Spleen (tissue), 11 donors: Measurements from ENCODE around the gene TM4SF18. TPM values are rescaled to one million over a fixed set of nuclear protein-coding genes. Genes with fewer than 3 reads are reported as not detected.

Experiments used
- DNase-seq: peaks from one replicate; pipeline ENCODE4 v3.0.0-alpha.2; 2020
- H3K27ac ChIP-seq, 8 donors: fragments of 200-600 bp; sonication (generic) in 7 of 8; 1 replicate in 4 of 8; 2 replicates in 4 of 8; pipeline versions ENCODE4 v1.5.0 to v1.8.0; 2016 to 2021; ENCODE audit warnings: inconsistent platforms in 4 of 8, mild to moderate bottlenecking in 4 of 8, moderate library complexity in 1 of 8
- H3K27me3 ChIP-seq, 7 donors: fragments of 200-600 bp; sonication (generic) in 6 of 7; replicated peaks in 1 of 7; 1 replicate in 4 of 7; 2 replicates in 3 of 7; pipeline versions ENCODE4 v1.5.0 to v1.8.0; 2016 to 2021; ENCODE audit warnings: inconsistent platforms in 3 of 7, mild to moderate bottlenecking in 1 of 7
- H3K36me3 ChIP-seq, 6 donors: fragments of 200-600 bp; sonication (generic) in 5 of 6; 1 replicate in 4 of 6; 2 replicates in 2 of 6; pipeline versions ENCODE4 v1.5.0 to v1.8.0; 2016 to 2021; ENCODE audit warnings: inconsistent platforms in 2 of 6
- H3K4me1 ChIP-seq, 6 donors: fragments of 200-600 bp; sonication (generic) in 5 of 6; 1 replicate in 3 of 6; 2 replicates in 3 of 6; pipeline versions ENCODE4 v1.5.0 to v1.8.0; 2016 to 2021; ENCODE audit warnings: inconsistent platforms in 3 of 6
- H3K4me3 ChIP-seq, 8 donors: fragments of 200-600 bp; sonication (generic) in 7 of 8; 1 replicate in 4 of 8; 2 replicates in 4 of 8; pipeline versions ENCODE4 v1.5.0 to v1.8.0; 2016 to 2021; ENCODE audit warnings: inconsistent platforms in 4 of 8, mild to moderate bottlenecking in 4 of 8, moderate library complexity in 2 of 8
- H3K9me3 ChIP-seq, 8 donors: fragments of 200-600 bp; sonication (generic) in 7 of 8; 1 replicate in 4 of 8; 2 replicates in 4 of 8; pipeline versions ENCODE4 v1.5.0 to v1.8.0; 2016 to 2021; ENCODE audit warnings: inconsistent platforms in 4 of 8
- POLR2A ChIP-seq, 3 donors: fragments of 450-650 bp; IDR thresholded peaks; one replicate each; pipeline ENCODE4 v1.5.1; 2017; ENCODE audit warnings: antibody characterized with exemption in 3 of 3, mild to moderate bottlenecking in 1 of 3
- POLR2AphosphoS5 ChIP-seq, 3 donors: sonication (generic); formaldehyde crosslinking; IDR thresholded peaks; one replicate each; pipeline ENCODE4 v1.5.1; 2017; ENCODE audit warnings: antibody characterized with exemption in 3 of 3
- WGBS, 5 donors: extraction: QIAGEN DNeasy Blood & Tissue Kit in 3 of 5; methylation state at CpG; one replicate each; pipeline versions ENCODE4 v1.1.5 to v1.1.7; 2013 to 2018; 5-methylcytosine and 5-hydroxymethylcytosine counted together
- intact Hi-C: fragments of 100-400 bp; cut with DNase I; formaldehyde crosslinking; loops from one replicate; pipeline ENCODE4 v1.15.0; 2023; ENCODE audit warnings: low total_unique reads
- polyA plus RNA-seq, 3 donors: library from polyadenylated mRNA; stranded (reverse); fragments of 200-250 nt; gene quantifications; one replicate each; pipeline ENCODE4 v1.2.1, GENCODE V29; 2013
- total RNA-seq, 7 donors: library from RNA; depleted of rRNA in 3 of 7; stranded (reverse); fragments of >200 nt in 3 of 7; fragmentation: NEBNext Ultra II Directional in 4 of 7; extraction: Animal tissue kit (Norgen Biotek cat#: 25700) in 4 of 7; gene quantifications; one replicate each; pipeline versions ENCODE4 v1.1.0 to v1.2.1, GENCODE V29; 2016 to 2021
- TF ChIP-seq, protein P1 (sequence below), 11 experiments: fragments of 200-600 bp in 7 of 11; fragments of 450-650 bp in 4 of 11; sonication (generic) in 4 of 11; IDR thresholded peaks in 8 of 11; conservative IDR thresholded peaks in 3 of 11; 1 replicate in 7 of 11; 2 replicates in 4 of 11; pipeline versions ENCODE4 v1.4.0 to v1.8.0; 2016 to 2021; ENCODE audit warnings: antibody characterized with exemption in 11 of 11, inconsistent platforms in 4 of 11, mild to moderate bottlenecking in 1 of 11
- donor health status: healthy with polysubstance abuse.
- donor health status: DM: no; HTN: no; CAD: no; lungs with moderate emphysema.
- donor health status: DM: no; HTN: no; CAD: no.
- donor health status: Bipolar disorder and iron deficiency.
- donor health status: healthy.
- donor health status: DM: no; HTN: no; CAD: no.
- donor health status: DM: yes; HTN: yes; CAD: no.

Gene TM4SF18
- total and polyA plus RNA-seq, 10 donors = 6.6 to 97.4 (median 49.1) TPM

DNA sequence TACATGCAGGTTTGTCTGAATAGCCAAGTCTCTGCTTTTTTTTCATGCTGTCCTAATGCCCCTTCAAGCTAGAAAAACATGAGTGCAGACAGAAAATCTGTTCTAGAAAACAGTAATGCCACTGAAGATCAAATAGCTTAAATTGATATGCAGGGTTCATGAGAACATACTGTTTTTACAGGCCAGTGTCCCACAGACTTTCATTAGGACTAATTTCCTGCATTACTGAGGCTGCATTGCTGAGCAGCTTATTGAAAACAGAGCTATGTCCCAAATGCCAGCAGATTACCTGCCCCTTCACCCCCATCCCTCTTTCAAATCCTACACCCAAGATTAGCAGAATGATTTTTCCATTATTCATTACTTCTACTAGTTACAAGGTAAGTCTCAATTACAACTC lies 665 bp downstream of the TM4SF18 start:
- no peaks in the 10 kb centered on the region for H3K27me3 ChIP-seq
- DNase-seq = no peak

DNA sequence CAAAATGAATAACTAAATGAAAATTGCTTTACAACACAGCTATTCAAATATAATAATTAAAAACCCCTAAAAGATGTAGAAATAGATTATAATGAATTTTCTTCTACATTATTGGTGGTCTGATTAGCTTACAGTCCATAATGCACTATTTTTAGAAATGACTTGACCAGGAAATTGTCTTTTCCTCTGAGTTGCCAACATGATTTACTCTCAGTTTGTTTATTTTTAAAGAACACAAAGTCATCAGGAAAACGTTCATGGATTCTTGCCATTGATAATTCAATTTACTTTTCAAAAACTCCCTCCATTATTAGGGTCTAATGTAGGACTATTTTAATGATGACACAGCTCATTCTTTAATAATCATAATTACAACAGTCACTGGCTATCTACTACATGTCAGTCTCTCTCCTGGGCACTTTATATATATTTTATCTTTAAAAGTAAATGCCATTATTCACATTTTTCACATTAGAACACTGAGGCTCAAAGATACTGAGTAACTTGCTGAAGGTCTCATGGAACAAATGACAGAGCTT lies 1.1 kb downstream of the TM4SF18 start:
- Histone ChIP-seq H3K4me1 (peaks cover 0 to 27% (median 0%) of the 10 kb centered on the region in 6 donors), H3K4me3 (peak overlapping the region in 7 of 8 donors; percentile 17 to 63 (median 31)), H3K27me3 (no peaks in the 10 kb centered on the region), H3K9me3 (no peaks in the 10 kb centered on the region), H3K27ac (peak overlapping the region in 7 of 8 donors; percentile 41 to 86 (median 74)), H3K36me3 (no peaks in the 10 kb centered on the region)
- intact Hi-C loops = no loop called here
- TF ChIP-seq, protein P1, sequence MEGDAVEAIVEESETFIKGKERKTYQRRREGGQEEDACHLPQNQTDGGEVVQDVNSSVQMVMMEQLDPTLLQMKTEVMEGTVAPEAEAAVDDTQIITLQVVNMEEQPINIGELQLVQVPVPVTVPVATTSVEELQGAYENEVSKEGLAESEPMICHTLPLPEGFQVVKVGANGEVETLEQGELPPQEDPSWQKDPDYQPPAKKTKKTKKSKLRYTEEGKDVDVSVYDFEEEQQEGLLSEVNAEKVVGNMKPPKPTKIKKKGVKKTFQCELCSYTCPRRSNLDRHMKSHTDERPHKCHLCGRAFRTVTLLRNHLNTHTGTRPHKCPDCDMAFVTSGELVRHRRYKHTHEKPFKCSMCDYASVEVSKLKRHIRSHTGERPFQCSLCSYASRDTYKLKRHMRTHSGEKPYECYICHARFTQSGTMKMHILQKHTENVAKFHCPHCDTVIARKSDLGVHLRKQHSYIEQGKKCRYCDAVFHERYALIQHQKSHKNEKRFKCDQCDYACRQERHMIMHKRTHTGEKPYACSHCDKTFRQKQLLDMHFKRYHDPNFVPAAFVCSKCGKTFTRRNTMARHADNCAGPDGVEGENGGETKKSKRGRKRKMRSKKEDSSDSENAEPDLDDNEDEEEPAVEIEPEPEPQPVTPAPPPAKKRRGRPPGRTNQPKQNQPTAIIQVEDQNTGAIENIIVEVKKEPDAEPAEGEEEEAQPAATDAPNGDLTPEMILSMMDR (IDR thresholded peaks at IDR 0.05 in 8 of 11, conservative IDR thresholded peaks at IDR 0.05 in 3 of 11) = no peak
- TF ChIP-seq POLR2A (IDR thresholded peaks at IDR 0.05) = no peak
- no peak for DNase-seq
- WGBS, 5 donors = 5 to 22% (median 6%) methylated on average over 1 of the region's 1 CpG

More for the DNA sequence above, 665 bp downstream of the TM4SF18 start:
- no peak for TF ChIP-seq POLR2AphosphoS5 (IDR thresholded peaks at IDR 0.05)
- Histone ChIP-seq H3K4me1 (peaks cover 0 to 27% (median 0%) of the 10 kb centered on the region in 6 donors), H3K4me3 (peak overlapping the region; percentile 5 to 63 (median 30)), H3K9me3 (no peaks in the 10 kb centered on the region), H3K27ac (peak overlapping the region; percentile 39 to 86 (median 66)), H3K36me3 (no peaks in the 10 kb centered on the region)
- intact Hi-C loops = no loop called here

DNA sequence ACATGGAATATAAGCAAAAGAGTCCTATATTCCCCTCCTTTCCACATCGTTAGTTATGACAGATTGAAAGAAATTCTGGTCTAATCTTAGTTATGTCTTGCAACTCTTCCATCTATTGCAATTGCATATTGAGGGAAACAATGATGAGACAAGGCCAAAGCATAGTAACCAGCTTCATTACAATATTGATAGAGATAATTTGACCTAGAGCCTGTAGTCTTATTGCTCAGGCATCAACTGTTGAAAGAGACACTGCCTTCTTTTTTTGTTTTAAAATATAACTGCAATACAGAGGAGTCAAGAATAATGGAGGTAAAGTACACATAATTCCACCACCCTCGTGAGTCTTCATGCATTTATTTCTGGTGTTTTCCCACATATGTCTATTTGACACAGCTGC lies 2.0 kb downstream of the TM4SF18 start:
- Histone ChIP-seq H3K36me3 (no peaks in the 10 kb centered on the region), H3K4me1 (peaks cover 0 to 20% (median 0%) of the 10 kb centered on the region in 6 donors), H3K27me3 (no peaks in the 10 kb centered on the region), H3K27ac (peak overlapping the region in 4 of 8 donors; percentile 74 to 86 (median 81)), H3K9me3 (no peaks in the 10 kb centered on the region), H3K4me3 (peak overlapping the region in 6 of 8 donors; percentile 11 to 63 (median 35))
- intact Hi-C loops = no loop called here
- TF ChIP-seq POLR2AphosphoS5 (IDR thresholded peaks at IDR 0.05) = no peak
- no peak for TF ChIP-seq POLR2A (IDR thresholded peaks at IDR 0.05)
- TF ChIP-seq, protein P1 (IDR thresholded peaks at IDR 0.05 in 8 of 11, conservative IDR thresholded peaks at IDR 0.05 in 3 of 11) = no peak
- 64 to 75% (median 71%) methylated on average over 2 of the region's 2 CpGs for WGBS, 5 donors
- no peak for DNase-seq

DNA sequence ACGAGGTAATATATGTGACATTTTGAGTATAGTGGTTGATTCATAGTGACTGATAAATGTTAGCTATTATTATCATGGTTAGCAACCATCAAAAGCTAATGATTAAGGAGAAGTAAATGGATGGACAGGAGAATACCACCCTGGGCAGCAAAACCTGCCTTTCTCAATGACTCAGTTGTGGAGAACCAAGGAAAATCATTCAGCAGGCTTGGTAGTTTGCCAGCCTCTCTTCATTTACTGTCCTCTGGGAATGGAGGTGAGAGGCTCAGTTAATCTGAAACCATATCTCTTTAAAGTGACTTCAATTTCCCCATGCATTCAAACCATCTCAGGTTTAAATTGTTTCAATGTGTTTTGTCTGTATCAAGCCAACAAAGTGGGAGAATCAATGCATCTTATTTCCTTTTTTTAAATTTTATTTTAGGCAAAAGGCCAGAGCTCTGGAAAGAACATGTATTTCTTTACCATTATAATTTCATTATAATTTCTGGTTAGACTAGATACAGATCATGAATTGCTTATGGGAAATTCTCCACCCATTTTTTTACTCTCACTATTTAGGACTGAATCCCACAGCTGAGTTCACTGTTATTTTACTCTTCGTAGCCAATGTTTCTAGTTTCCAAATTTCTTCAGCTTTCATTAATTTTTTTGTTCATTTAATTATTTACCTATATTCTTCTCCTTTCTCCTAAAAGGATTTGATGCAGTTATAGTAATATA lies 2.7 kb downstream of the TM4SF18 start:
- intact Hi-C loops = no loop called here
- peaks cover 0 to 20% (median 0%) of the 10 kb centered on the region in 6 donors for H3K4me1 ChIP-seq
- H3K36me3 ChIP-seq = no peaks in the 10 kb centered on the region
- 74 to 88% (median 83%) methylated on average over 2 of the region's 2 CpGs for WGBS, 5 donors
- DNase-seq = no peak
- H3K9me3 ChIP-seq = no peaks in the 10 kb centered on the region
- H3K4me3 ChIP-seq = peak overlapping the region in 4 of 8 donors; percentile 28 to 63 (median 40)
- H3K27ac ChIP-seq = peak overlapping the region in 3 of 8 donors; percentile 21 to 86 (median 74)
- H3K27me3 ChIP-seq = no peaks in the 10 kb centered on the region
- TF ChIP-seq POLR2AphosphoS5 (IDR thresholded peaks at IDR 0.05) = no peak
- no peak for TF ChIP-seq POLR2A (IDR thresholded peaks at IDR 0.05)
- TF ChIP-seq, protein P1 (IDR thresholded peaks at IDR 0.05 in 8 of 11, conservative IDR thresholded peaks at IDR 0.05 in 3 of 11) = no peak
